AG04450 (cell line): ENCODE results near the gene NIPSNAP2. TPM values are rescaled to one million over a fixed set of nuclear protein-coding genes. Genes with fewer than 3 reads are reported as not detected.

Source experiments
- CTCF ChIA-PET: fragments of 300-600, 350-600 bp; formaldehyde crosslinking; extraction: SDS; loops from one replicate; lab custom pipeline; 2022; ENCODE audit warnings: antibody characterized with exemption, inconsistent platforms; lab: Charles Lee
- POLR2A ChIA-PET: fragments of 350-600 bp; formaldehyde crosslinking; extraction: SDS; loops from one replicate; lab custom pipeline; 2021; ENCODE audit warnings: antibody characterized with exemption, inconsistent platforms; lab: Yijun Ruan, JAX
- DNase-seq: peaks from one replicate; pipeline ENCODE4 v3.0.0-alpha.2; 2011; ENCODE audit warnings: low read depth, low spot score
- H3K27ac ChIP-seq: one replicate; pipeline ENCODE4 v1.5.1; 2012; ENCODE audit warnings: low read depth, low read length, control low read depth
- H3K27me3 ChIP-seq: one replicate; pipeline ENCODE4 v1.6.0; 2012; ENCODE audit warnings: low read length; ENCODE audit not compliant: control insufficient read depth, insufficient read depth
- H3K4me3 ChIP-seq: 2 replicates; pipeline ENCODE4 v1.5.1; 2011; ENCODE audit warnings: mild to moderate bottlenecking, low read depth, low read length, control low read depth
- H3K9me3 ChIP-seq: 2 replicates; pipeline ENCODE4 v1.5.1; 2012; ENCODE audit warnings: low read length; ENCODE audit not compliant: control insufficient read depth, insufficient read depth
- CTCF ChIP-seq: IDR thresholded peaks from 2 replicates; pipeline ENCODE4 v1.5.1; 2011; ENCODE audit warnings: low read depth, low read length, control low read depth, inconsistent platforms
- polyA plus RNA-seq: library from polyadenylated mRNA; depleted of rRNA; stranded (reverse); fragments of >200 nt; gene quantifications from 2 replicates; pipeline ENCODE4 v1.2.3, GENCODE V29; 2011

Gene NIPSNAP2
- polyA plus RNA-seq, 1 experiment, result 90.6 TPM

- H3K27me3 ChIP-seq, result no peaks in the 10 kb centered on the region
- no peak for DNase-seq
- no peak overlapping the region for H3K4me3 ChIP-seq
- no peak for TF ChIP-seq CTCF
- no peaks in the 10 kb centered on the region for H3K9me3 ChIP-seq
- ChIA-PET CTCF (interaction anchor here (1.2 to 2.6 kb wide), 2 partner anchors 106 to 126 kb away, joined by 3 to 8 read pairs; partner anchors contain the start of gene PHKG1), POLR2A (no interaction called here)
- no peak overlapping the region for H3K27ac ChIP-seq
Observed at GRCh38 chr7:55966851-55967250, 2.5 kb downstream of the NIPSNAP2 start.

GRCh38 chr7:55969391-55969790 is 5.0 kb downstream of the NIPSNAP2 start:
- H3K9me3 ChIP-seq, result no peaks in the 10 kb centered on the region
- ChIA-PET POLR2A (no interaction called here), CTCF (no interaction called here)
- DNase-seq, result no peak
- TF ChIP-seq CTCF, result no peak
- H3K4me3 ChIP-seq, result no peak overlapping the region
- no peaks in the 10 kb centered on the region for H3K27me3 ChIP-seq
- no peak overlapping the region for H3K27ac ChIP-seq

GRCh38 chr7:55970561-55970960 is 6.2 kb downstream of the NIPSNAP2 start:
- no peak overlapping the region for H3K4me3 ChIP-seq
- ChIA-PET CTCF (no interaction called here), POLR2A (no interaction called here)
- no peaks in the 10 kb centered on the region for H3K9me3 ChIP-seq
- no peak for TF ChIP-seq CTCF
- H3K27me3 ChIP-seq, result no peaks in the 10 kb centered on the region
- DNase-seq, result no peak
- no peak overlapping the region for H3K27ac ChIP-seq

- POLR2A ChIA-PET, result no interaction called here
- TF ChIP-seq CTCF, result no peak
- Histone ChIP-seq H3K9me3 (no peaks in the 10 kb centered on the region), H3K4me3 (no peak overlapping the region), H3K27me3 (no peaks in the 10 kb centered on the region), H3K27ac (no peak overlapping the region)
- DNase-seq, result no peak
- CTCF ChIA-PET, result no interaction called here
Observed at GRCh38 chr7:55970978-55971377, 6.6 kb downstream of the NIPSNAP2 start.

- CTCF ChIA-PET, result interaction anchor here (0.7 to 1.7 kb wide), 2 partner anchors 10 to 332 kb away, joined by 5 to 6 read pairs; no protein-coding TSS in a partner anchor
- no peak for TF ChIP-seq CTCF
- Histone ChIP-seq H3K27ac (no peak overlapping the region), H3K9me3 (no peaks in the 10 kb centered on the region), H3K4me3 (no peak overlapping the region), H3K27me3 (no peaks in the 10 kb centered on the region)
- DNase-seq, result no peak
- POLR2A ChIA-PET, result no interaction called here
Observed at GRCh38 chr7:55973747-55974250, 9.4 kb downstream of the NIPSNAP2 start.
